NCI-H2196 (cell line): ENCODE measurements around the gene RAB30.
"Not testable (repeated sequence)": the region's sequence is repeated elsewhere in the genome, so short reads cannot be mapped to it uniquely, and the experiment has no call there.

ENCODE experiments used
- DNase-seq: peaks from one replicate; lab custom pipeline; 2025; ENCODE audit not compliant: unreplicated experiment; lab: John Stamatoyannopoulos, UW

The RAB30 gene

DNA sequence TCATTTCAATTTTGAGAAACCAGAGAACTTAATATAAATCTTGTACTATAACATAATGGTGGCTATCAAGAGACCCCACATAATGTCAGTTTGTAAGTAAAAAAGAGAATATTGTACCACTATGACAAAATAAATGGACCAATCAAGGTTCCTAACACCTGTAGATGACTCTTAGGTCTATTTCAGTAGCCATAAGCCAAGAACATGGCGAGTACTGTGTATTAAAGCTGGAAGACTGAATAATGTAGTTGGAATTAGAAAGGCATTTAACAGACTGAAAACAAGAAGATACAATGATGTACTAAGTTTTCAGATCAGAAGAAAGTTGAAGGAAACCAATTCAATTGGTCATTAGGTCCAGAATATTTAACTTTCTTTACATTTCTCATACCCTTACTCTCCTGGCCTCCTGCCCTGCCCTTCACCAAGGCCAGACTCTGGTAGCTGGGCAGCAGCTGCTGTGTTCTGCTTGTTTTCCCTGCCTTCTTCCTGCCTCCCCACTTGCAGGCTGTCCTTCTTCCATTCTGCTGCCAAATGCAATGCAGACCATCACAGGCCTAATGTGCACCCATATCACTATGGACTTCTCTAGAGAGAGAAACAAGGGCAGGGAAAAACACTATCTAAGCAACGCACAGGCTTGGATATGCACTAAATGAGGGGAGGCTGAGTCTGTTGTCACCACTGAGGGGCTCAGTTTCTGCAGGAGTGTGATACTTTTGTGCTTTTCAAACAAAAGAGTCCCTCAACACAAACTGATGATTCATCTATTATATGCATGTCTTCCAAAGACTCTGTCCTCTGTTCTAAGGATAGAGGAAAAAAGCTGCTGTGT lies 60.1 kb downstream of the RAB30 start:
- DNase-seq: no peak

DNA sequence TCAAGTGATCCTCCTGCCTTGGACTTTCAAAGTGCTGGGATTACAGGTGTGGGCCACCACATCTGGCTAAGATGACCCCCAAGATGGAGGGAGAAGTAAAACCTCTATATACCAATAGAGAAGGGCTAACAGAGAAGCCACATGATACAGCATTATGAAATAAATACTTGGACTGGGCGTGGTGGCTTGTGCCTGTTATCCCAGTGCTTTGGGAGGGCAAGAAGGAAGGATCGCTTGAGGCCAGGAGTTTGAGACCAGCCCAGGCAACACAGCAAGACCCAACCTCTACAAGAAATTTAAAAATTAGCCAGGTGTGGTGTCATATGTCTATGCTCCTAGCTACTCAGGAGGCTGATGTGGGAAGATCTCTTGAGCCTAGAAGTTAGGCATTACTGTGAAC lies 61.7 kb downstream of the RAB30 start:
- DNase-seq: no peak

DNA sequence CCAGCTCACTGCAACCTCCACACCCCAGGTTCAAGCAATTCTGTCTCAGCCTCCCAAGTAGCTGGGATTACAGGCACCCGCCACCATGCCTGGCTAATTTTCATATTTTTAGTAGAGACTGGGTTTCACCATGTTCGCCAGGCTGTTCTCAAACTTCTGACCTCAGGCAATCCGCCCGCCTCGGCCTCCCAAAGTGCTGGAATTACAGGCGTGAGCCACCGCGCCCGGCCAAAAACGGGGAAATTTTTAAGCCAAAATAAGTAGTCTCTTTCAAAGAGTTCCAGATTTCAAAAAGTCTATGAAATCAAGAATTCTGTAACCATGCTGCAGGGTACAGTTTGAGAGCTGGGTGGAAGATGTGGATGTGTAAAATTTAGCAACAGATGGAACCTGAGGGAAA lies 62.6 kb downstream of the RAB30 start:
- DNase-seq: not testable (repeated sequence)

DNA sequence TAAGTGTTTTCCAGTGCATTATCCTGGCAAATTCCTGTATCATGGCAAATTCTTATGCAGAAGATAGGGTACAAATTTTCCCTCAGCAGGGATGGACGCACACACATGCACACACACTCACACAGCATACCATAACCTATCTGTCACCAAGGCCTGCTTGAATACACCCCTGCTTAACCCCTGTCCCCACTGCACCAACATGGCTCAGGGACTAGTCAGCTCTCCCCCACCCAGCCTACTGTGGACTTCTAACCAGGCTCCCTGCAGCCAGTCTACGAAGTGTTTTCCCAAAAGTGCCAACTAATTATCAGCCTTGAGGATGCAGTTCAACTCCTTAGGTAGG lies 63.1 kb downstream of the RAB30 start:
- no peak for DNase-seq

DNA sequence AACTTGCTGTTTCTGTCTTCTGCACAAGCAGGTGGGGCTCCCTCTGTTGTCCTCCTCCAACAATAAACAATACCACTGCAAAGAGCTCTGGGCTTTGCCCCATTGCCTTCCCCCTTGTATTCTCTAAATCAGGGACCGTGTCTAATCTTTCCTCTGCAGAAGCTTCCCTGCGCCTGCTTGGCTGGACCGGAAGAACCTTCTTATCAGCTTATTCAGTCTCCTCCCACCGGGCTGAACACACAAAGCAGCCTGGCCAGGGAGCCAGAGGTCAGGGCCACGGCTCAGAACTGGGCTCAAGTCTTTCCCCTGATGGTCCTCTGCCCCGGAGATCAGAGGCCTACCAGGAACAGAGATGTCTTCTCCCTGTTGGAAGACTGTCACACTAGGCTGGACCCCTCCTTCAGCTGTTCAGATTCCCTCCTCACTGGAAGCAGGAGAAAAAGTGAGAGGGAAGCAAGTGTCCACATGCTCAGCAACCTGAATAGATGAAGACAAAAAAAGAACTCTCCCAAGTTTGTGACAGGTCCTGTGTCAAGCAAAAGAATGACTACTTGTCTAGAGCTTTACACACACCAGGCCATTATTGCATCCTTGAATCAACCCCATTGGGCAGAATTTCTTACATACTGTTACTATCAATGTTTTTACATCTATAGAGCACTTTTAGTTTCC lies 63.7 kb downstream of the RAB30 start:
- peak; percentile 39 for DNase-seq

DNA sequence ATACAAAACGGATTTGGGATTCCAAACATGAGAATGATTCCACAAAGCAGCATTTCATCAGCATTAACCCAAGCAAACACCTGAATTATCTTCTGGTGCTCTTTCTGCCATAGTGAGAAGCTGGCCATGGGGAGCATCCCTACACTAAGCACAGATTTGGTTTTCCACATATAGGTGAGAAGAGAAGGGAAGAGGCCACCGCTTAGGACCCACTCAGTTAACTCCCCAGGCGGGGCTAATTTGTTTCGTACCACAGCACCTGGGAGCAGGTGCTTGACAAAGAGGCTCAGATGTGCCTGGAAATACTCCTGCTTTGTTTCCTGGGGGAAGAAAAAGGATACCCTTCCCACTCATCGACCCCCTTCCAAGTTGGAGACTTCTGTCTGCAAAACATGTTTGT lies 64.2 kb downstream of the RAB30 start:
- no peak for DNase-seq

DNA sequence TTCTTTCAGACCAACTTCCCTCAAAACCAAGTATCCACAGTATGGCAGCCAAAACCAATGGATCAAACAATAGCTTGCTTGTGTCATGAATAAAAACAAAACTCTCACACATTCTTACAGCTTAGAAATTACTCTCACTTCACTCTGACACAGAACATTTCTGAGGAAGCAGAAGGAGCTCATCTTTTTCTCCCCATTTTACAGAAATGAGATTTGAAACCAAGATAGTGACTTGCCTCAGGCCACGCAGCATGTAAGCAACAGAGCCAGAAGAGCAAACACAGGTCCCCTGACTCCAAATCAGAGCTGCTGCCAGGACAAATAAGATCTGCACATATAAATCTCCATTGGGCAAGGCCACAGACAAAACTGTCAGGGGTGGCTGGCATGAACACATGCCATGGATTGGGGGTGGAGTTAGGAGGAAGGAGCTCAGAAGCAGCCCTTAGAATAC lies 64.8 kb downstream of the RAB30 start:
- DNase-seq: peak; percentile 25

DNA sequence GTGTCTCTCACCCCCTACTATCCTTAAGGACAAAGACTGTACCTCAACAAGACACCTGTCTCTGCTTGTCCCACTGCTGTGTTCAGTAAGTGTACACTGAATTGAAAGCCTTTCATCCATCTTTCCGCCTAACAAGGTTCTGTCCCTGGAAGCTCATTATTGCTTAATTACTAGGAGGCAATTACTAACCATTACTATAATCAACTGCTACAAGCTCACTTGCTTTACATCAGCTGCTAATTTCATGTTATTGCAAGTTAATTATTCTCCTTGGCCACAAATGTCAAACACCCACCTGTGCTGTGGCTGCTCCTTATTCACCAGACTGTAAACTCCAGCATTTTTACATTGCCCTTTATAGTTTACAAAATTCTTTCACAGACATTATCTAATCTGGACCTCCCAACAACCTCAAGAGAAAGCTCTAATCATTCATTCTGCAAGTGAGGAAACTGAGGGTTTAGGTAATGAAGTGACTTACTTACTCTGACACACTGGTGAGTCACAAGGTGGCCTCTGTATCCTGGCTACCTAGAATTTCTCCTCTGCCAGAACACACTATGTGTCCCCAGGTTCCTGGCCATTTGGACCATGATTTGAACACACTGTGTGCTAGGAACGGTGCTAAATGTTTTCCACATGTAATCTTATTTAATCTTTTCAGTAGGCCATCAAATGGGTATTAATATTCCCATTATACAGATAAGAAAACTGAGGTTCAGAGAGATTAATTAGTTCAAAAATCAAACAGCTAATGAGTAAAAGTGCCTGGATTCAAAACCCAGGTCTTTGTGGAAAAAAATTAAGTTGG lies 66.7 kb downstream of the RAB30 start:
- no peak for DNase-seq

DNA sequence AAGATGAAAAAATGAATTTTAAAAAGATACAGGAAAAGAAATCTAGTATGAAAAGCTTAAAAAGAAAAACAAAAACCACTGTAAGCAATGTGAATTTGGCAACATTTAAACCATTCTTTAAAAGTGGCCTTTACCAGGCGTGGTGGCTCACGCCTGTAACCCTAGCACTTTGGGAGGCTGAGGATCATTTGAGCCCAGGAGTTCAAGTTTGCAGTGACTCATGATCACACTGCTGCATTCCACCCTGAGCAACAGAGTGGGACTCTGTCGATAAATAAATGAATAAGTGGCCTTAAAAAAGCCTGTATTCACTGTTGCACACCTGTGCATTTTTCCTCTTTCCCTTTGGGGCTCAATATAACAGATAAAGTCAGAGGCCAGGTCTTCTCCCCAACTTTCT lies 69.2 kb downstream of the RAB30 start:
- DNase-seq: no peak

DNA sequence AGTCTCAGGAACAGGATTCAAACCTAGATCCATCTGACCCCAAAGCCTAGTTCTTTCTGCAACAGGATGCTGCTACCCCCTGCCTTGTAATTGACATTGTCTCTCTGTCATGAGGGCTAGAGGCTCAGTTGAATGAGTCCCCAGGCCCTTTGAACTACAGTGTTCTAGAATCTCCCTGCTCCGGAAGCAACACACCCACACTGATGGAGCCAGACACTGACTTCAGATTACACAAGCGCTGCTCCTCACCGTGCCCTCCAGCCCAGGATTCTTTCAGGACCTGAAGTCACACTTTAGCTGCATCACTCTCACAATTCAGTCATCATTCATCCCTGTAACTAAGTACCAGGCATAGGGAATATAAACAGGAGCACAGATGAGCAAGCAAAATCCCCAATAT lies 69.6 kb downstream of the RAB30 start:
- DNase-seq: no peak

DNA sequence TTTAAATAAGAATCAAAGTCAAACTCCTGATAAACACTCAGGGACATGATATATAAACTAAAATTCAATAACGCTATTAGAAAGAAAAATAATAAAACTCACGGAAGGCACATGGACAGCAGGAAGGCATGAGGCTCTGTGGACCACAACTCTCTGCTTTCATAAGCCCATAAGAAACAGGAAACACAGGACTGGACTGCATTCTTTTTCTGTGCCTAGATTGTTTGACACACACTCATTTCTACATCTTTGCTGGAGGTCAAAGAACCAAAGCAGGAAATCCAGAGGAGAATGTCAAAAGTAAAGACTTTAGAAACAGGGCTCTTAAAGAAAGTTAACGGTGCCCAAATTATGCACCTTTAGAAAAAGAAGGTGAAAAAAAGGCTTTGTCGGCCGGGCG lies 71.3 kb downstream of the RAB30 start:
- no peak for DNase-seq

DNA sequence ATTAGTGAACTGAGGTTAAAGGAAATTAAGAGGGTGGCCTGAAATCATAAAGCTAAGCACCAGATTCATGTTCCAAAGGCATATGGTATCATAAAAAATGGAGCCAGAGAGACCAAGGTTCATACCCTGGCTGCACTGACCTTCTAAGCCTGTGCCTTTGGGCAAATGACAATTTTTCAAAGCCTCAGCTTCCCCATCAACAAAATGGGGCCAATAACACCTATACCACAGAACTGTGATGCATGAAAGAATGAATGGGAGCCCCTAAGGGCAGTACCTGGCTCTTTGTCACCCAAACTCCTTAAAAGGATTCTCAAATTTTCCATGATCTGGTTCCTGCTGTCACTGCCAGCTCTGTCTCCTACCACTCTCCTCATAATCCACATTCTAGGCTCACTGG lies 72.5 kb downstream of the RAB30 start:
- no peak for DNase-seq

DNA sequence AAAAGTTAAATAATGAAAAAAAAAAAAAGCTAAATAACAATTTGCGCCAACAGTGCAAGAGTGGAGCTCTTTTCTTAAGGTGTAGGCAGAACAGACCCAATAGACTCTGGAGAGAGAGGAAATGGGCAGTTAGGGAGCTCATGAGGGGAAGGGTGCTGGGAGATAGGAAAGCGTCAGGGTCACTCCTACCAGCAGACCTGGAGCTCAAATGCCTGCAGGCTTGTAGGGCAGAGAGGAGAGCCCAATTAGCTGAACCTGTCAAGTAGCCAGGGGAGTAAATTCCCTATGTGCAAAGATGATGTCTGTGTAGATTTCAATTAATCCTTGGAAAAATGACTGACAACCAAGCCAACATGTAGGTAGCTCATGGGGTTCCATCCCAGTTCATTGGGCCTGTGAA lies 73.0 kb downstream of the RAB30 start:
- no peak for DNase-seq

DNA sequence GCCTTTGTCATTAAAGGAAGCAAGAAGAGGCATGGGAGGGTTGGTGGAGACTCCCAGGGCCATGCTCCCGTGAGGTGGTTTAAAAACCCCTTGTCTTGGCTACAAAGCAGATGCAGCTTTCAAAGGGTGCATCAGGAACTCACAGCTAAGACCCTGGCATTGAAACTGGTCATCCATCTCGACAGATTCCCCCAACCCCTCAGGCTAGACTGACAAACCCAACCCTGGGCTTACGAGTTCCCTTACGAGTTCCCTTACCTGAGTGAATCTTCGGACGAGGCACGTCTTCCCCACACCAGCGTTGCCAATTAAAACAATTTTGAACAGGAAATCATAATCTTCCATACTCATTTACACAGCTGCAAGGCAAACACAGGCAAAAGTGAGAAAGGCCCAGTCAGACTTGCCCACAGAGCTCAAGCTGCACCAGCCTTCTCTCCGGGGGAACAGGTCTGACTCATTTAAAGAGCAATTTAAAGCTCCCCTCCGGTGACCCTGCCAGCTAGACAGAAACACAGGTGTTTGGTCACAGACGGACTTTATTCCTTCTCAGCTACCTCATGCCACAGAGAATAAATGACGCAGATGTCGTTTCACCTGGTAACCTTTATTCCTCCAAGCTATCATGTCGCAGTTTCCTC lies 74.6 kb downstream of the RAB30 start:
- no peak for DNase-seq

DNA sequence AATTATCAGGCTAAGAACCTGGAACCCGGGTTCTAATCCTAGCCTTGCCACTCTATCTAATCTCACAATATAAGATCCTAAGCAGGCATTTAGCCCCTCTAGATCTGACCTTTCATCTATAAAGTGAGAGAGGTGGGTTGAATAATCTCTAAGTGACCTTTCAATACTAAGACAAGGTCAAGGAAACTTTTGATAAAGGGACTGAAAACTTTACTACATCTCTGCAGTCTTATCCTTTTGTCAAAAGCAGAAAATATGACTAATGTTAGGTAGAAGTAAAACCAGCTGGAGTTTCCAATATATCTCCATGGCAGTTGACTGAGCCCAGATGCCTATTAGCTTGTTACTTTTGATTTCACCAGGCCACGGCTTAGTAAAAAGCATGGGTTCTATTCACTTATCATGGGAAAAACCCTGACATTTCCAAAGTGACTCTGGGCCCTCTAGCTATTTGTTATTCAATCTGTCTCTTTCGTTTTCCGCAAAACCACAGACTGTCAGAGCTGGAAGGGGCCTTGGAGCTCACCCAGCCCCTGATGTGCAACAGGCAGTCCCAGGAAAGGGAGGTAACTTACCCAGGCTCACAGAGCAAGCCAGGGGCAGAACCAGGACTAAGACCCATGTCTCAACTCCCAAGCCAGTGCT lies 75.8 kb downstream of the RAB30 start:
- no peak for DNase-seq

DNA sequence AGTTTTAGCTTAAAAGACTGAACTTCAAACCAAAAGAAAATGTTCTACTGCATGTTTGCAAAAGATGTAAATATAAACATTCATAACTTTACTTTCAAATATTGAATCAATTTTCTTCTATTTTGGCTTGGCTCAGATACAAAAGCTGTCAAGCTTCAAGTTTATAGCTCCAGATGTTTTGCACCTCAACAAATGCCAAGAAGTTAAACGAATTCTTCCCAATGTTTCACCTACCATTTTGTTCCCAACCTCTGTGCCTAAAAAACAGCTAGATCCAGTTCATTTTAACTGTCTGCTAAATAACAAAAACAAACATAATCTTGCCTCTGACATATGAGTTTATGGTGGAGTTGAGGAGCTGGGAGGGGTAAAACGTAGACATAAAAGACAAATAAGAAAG lies 76.5 kb downstream of the RAB30 start:
- DNase-seq: no peak

DNA sequence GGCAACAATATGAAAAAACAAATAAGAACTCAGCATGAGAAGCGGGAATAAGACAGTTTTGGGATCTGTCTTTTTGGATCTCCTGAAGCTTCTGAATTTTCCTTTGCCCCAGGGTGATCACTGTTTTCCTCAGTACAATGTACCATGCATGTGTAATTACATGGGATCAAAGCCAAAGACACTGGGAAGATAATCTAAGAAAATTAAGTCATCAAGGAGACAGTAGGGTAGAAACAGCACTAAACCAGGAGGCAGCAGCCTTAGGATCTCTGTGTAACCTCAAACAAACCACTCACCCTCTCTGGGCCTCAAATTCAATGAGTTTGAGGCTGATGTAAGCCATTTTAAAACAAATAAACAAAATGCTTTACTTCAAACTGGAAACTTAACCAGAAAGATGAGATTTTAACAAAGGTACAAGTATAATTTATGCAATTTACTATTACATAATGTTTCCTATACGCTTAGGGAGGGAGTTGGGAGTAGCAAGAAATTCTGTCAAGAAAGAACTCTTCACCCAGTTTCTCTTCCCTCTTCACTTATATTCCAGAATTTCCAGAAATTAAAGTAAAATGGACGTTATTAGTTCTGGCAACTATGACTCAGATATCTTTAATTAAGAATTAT lies 77.0 kb downstream of the RAB30 start:
- DNase-seq: no peak

DNA sequence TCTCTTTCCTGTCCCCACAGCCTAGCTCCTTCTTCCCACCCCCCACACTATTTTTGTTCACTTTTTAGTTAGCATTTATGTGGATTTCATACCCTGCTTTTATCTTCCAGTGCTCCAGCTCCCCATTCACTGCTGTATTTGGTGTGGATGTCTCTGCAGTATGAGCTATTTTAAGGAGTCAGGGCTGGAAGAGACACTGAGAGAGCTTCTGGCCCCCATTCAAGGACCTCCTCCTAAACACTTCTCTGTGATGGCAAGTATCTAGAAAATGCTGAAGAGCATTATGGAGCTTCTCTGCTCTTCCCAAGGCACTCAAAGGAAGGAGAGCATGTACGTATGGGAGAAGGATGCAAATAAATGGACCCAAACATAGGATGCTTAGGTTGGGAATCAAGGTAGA lies 79.5 kb downstream of the RAB30 start:
- DNase-seq: no peak

DNA sequence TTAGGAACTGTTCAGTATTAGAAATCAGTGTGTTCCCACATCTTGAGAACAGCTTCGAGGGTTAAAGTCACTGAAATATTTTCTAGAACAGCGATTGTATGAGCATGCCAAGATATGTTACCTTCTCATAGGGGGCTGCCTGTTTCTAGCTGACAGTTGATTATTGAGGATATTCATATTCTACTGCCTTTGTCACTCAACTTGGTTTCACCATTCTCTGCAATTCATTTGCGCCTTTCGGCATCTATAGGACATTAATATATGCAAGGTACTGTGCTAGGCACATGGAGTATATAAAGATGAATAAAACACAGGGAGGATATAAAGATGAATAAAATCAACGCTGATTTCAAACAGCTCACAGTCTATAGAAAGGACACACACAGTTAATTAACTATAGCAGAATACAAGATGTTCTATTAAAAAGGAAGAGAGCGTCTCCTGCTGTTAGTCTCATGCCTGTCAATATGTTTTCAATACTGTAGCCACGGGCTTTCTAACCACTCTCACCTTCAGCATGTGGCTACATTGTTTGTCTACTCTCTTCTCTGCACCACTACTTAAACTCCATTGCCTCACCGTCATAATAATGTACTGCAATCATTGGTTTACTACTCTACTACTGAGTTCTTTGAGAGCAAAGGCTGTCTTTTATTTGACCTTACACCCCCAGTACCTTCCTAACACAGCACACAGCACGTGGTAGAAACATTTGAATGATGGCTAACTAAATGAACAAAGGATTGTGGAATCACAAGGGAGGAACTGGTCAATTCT lies 81.9 kb downstream of the RAB30 start:
- no peak for DNase-seq
